ENCODE data around the gene ATP6V1B1. TPM values are rescaled to one million over a fixed set of nuclear protein-coding genes. Genes with fewer than 3 reads are reported as not detected.

Gene ATP6V1B1
- total RNA-seq, 1 experiment from 2014 or later, result not detected

- CTCF ChIA-PET, result interaction anchor here (0.5 to 2.9 kb wide), 40 partner anchors 9 to 1022 kb away, joined by 3 to 68 read pairs (median 4); partner anchors contain the start of genes ADD2, ANKRD53, FIGLA and MCEE
- no peak for DNase-seq (ENCODE audit: low spot score)
- TF ChIP-seq ZNF671 (CRISPR knock-in tag; IDR thresholded peaks at IDR 0.05) (no peak), GRHL2 (CRISPR knock-in tag; IDR thresholded peaks at IDR 0.05; ENCODE audit: insufficient replicate concordance, severe bottlenecking) (no peak), MAX (CRISPR knock-in tag; IDR thresholded peaks at IDR 0.05) (peak; percentile 56; the same call in 1 of the 2 replicates), FOXP4 (CRISPR knock-in tag; IDR thresholded peaks at IDR 0.05) (no peak), FOXP1 (CRISPR knock-in tag; IDR thresholded peaks at IDR 0.05; ENCODE audit: borderline replicate concordance) (0 out of 2 replicates have a peak, but pooled peaks have one; percentile 36), IRF1 (CRISPR knock-in tag; IDR thresholded peaks at IDR 0.05) (no peak)
- TF ChIP-seq, protein P1, sequence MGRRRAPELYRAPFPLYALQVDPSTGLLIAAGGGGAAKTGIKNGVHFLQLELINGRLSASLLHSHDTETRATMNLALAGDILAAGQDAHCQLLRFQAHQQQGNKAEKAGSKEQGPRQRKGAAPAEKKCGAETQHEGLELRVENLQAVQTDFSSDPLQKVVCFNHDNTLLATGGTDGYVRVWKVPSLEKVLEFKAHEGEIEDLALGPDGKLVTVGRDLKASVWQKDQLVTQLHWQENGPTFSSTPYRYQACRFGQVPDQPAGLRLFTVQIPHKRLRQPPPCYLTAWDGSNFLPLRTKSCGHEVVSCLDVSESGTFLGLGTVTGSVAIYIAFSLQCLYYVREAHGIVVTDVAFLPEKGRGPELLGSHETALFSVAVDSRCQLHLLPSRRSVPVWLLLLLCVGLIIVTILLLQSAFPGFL (CRISPR knock-in tag; IDR thresholded peaks at IDR 0.05; ENCODE audit: borderline replicate concordance), result no peak
- TF ChIP-seq, protein P2, sequence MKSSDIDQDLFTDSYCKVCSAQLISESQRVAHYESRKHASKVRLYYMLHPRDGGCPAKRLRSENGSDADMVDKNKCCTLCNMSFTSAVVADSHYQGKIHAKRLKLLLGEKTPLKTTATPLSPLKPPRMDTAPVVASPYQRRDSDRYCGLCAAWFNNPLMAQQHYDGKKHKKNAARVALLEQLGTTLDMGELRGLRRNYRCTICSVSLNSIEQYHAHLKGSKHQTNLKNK (CRISPR knock-in tag; IDR thresholded peaks at IDR 0.05), result no peak
- TF ChIP-seq, protein P3, sequence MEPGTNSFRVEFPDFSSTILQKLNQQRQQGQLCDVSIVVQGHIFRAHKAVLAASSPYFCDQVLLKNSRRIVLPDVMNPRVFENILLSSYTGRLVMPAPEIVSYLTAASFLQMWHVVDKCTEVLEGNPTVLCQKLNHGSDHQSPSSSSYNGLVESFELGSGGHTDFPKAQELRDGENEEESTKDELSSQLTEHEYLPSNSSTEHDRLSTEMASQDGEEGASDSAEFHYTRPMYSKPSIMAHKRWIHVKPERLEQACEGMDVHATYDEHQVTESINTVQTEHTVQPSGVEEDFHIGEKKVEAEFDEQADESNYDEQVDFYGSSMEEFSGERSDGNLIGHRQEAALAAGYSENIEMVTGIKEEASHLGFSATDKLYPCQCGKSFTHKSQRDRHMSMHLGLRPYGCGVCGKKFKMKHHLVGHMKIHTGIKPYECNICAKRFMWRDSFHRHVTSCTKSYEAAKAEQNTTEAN (CRISPR knock-in tag; IDR thresholded peaks at IDR 0.05), result no peak
- Mint-ChIP-seq H3K27me3 (ENCODE audit: low read depth) (peaks cover 42% of the 10 kb centered on the region), H3K36me3 (no peaks in the 10 kb centered on the region), H3K9me3 (no peaks in the 10 kb centered on the region; the same call in 1 of the 2 replicates), H3K4me1 (peaks cover 18% of the 10 kb centered on the region), H3K4me3 (0 out of 2 replicates have a peak overlapping the region, but pooled peaks have one; percentile 43), H3K27ac (no peak overlapping the region)
- POLR2A ChIA-PET, result interaction anchor here (1.2 kb wide), 1 partner anchor 67 kb away, joined by 5 read pairs; the partner anchor contains the start of gene NAGK
- ATAC-seq, result no peak
Observed at GRCh38 chr2:71001592-71001927, 65.9 kb downstream of the ATP6V1B1 start.

- Mint-ChIP-seq H3K4me3 (peak overlapping the region; percentile 31), H3K27me3 (ENCODE audit: low read depth) (peaks cover 40% of the 10 kb centered on the region), H3K27ac (no peak overlapping the region), H3K4me1 (peaks cover 18% of the 10 kb centered on the region), H3K36me3 (no peaks in the 10 kb centered on the region), H3K9me3 (no peaks in the 10 kb centered on the region; the same call in 1 of the 2 replicates)
- DNase-seq (ENCODE audit: low spot score) (peak; percentile 63), ATAC-seq (peak; percentile 83)
- peak; percentile 67 for TF ChIP-seq GABPB1 (CRISPR knock-in tag; IDR thresholded peaks at IDR 0.05)
- no peak for TF ChIP-seq NR3C1 (CRISPR knock-in tag; conservative IDR thresholded peaks at IDR 0.05; ENCODE audit: low read depth)
- ChIA-PET CTCF (interaction anchor here (0.5 to 2.9 kb wide), 32 partner anchors 9 to 1021 kb away, joined by 3 to 68 read pairs (median 4); partner anchors contain the start of genes ADD2, ANKRD53, FIGLA and MCEE), POLR2A (interaction anchor here (1.0 to 1.2 kb wide), 2 partner anchors 67 to 129 kb away, joined by 3 to 5 read pairs; partner anchors contain the start of gene NAGK)
Observed at GRCh38 chr2:71001981-71002570, 66.4 kb downstream of the ATP6V1B1 start.

DNA sequence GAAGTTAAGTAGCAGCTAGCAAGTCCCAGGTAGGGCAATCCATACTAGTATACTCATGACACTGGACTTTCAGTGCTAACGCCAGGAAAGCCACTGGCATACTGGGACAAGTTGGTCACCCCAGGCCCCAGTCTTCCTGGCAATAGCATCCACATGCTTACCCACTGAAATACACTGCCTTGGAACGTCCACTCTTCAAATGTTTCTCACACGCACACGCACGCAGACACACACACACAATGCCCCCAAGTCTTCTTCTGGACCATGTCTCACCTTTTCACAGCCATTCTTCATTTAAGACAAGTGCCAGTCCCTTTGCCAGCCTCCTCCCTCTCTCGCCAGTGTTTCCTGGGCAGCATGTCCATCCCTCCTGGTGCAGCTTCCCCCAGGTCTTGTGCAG is 67.7 kb downstream of the ATP6V1B1 start:
- H3K4me1 Mint-ChIP-seq, result peaks cover 18% of the 10 kb centered on the region
- H3K36me3 Mint-ChIP-seq, result no peaks in the 10 kb centered on the region
- no peak for TF ChIP-seq OVOL2 (CRISPR knock-in tag; IDR thresholded peaks at IDR 0.05; ENCODE audit: borderline replicate concordance)
- no peak for TF ChIP-seq ZNF317 (CRISPR knock-in tag; IDR thresholded peaks at IDR 0.05; ENCODE audit: borderline replicate concordance, low read depth)
- TF ChIP-seq RELA (CRISPR knock-in tag; IDR thresholded peaks at IDR 0.05; ENCODE audit: borderline replicate concordance), result no peak
- no peak for TF ChIP-seq ZNF232 (CRISPR knock-in tag; IDR thresholded peaks at IDR 0.05)
- TF ChIP-seq, protein P4, sequence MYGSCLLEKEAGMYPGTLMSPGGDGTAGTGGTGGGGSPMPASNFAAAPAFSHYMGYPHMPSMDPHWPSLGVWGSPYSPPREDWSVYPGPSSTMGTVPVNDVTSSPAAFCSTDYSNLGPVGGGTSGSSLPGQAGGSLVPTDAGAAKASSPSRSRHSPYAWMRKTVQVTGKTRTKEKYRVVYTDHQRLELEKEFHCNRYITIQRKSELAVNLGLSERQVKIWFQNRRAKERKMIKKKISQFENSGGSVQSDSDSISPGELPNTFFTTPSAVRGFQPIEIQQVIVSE (CRISPR knock-in tag; IDR thresholded peaks at IDR 0.05; ENCODE audit: borderline replicate concordance), result no peak
- TF ChIP-seq ZNF671 (CRISPR knock-in tag; IDR thresholded peaks at IDR 0.05), result no peak
- no peak for TF ChIP-seq IRF1 (CRISPR knock-in tag; IDR thresholded peaks at IDR 0.05)
- TF ChIP-seq EMX1 (CRISPR knock-in tag; IDR thresholded peaks at IDR 0.05), result no peak
- no peak for TF ChIP-seq TEAD4 (CRISPR knock-in tag; IDR thresholded peaks at IDR 0.05)
- no peak for TF ChIP-seq FOXJ3 (CRISPR knock-in tag; IDR thresholded peaks at IDR 0.05; ENCODE audit: borderline replicate concordance)
- no peak for ATAC-seq
- POLR2A ChIA-PET, result no interaction called here
- CTCF ChIA-PET, result interaction anchor here (2.9 kb wide), 1 partner anchor 19 kb away, joined by 68 read pairs; no protein-coding TSS in a partner anchor
- H3K27ac Mint-ChIP-seq, result no peak overlapping the region
- no peak for DNase-seq (ENCODE audit: low spot score)
- peaks cover 31% of the 10 kb centered on the region for H3K27me3 Mint-ChIP-seq (ENCODE audit: low read depth)
- no peaks in the 10 kb centered on the region; the same call in 1 of the 2 replicates for H3K9me3 Mint-ChIP-seq
- no peak overlapping the region for H3K4me3 Mint-ChIP-seq
